Heart right ventricle (tissue), 16 donors: Measurements from ENCODE around the gene SPDYE4. TPM values are rescaled to one million over a fixed set of nuclear protein-coding genes. Genes with fewer than 3 reads are reported as not detected.

Experiments used
- ATAC-seq, 8 donors: fragments of 200-7000 bp; cut with Tn5 transposase; one replicate each; pipeline ENCODE4 v1.9.1; 2020; ENCODE audit warnings: mild to moderate bottlenecking in 8 of 8, moderate library complexity in 8 of 8, moderate number of reproducible peaks in 1 of 8
- DNase-seq, 2 donors: peaks; one replicate each; pipeline ENCODE4 v3.0.0-alpha.2; 2020
- H3K27ac ChIP-seq, 10 donors: fragments of 200-600 bp; sonication (generic) in 2 of 10; one replicate each; pipeline versions ENCODE4 v1.5.0 to v1.8.0; 2020 to 2022; ENCODE audit warnings: mild to moderate bottlenecking in 3 of 10
- H3K27me3 ChIP-seq, 7 donors: fragments of 200-600 bp; one replicate each; pipeline ENCODE4 v1.8.0; 2021 to 2022; ENCODE audit warnings: mild to moderate bottlenecking in 2 of 7
- H3K36me3 ChIP-seq, 9 donors: fragments of 200-600 bp; sonication (generic) in 1 of 9; one replicate each; pipeline versions ENCODE4 v1.5.0 to v1.8.0; 2020 to 2022; ENCODE audit warnings: mild to moderate bottlenecking in 2 of 9
- H3K4me1 ChIP-seq, 9 donors: fragments of 200-600 bp; sonication (generic) in 1 of 9; one replicate each; pipeline versions ENCODE4 v1.5.0 to v1.8.0; 2020 to 2022; ENCODE audit warnings: mild to moderate bottlenecking in 4 of 9
- H3K4me3 ChIP-seq, 10 donors: fragments of 200-600 bp; sonication (generic) in 2 of 10; one replicate each; pipeline versions ENCODE4 v1.5.0 to v1.8.0; 2020 to 2022; ENCODE audit warnings: mild to moderate bottlenecking in 7 of 10, moderate library complexity in 2 of 10
- H3K9me3 ChIP-seq, 11 donors: fragments of 200-600 bp in 10 of 11; sonication (generic) in 2 of 11; one replicate each; pipeline versions ENCODE4 v1.5.0 to v1.8.0; 2013 to 2022; ENCODE audit warnings: mild to moderate bottlenecking in 2 of 11, control low read depth in 1 of 11, moderate library complexity in 1 of 11
- WGBS, 2 donors: extraction: QIAGEN DNeasy Blood & Tissue Kit; methylation state at CpG; one replicate each; pipeline ENCODE4 v1.1.7; 2013; ENCODE audit warnings: inconsistent platforms in 1 of 2; 5-methylcytosine and 5-hydroxymethylcytosine counted together
- intact Hi-C, 10 donors: fragments of 100-400 bp; cut with DNase I; formaldehyde crosslinking; loops; one replicate each; pipeline versions ENCODE4 v1.11.1 to v1.14.2; 2022
- polyA plus RNA-seq, 2 donors: library from polyadenylated mRNA; stranded (reverse); fragments of 200-250 nt; gene quantifications; one replicate each; pipeline ENCODE4 v1.2.3, GENCODE V29; 2013
- total RNA-seq, 10 donors: library from RNA; stranded (reverse); fragmentation: NEBNext Ultra II Directional in 3 of 10; extraction: Animal tissue kit (Norgen Biotek cat#: 25700) in 3 of 10; gene quantifications; one replicate each; pipeline versions ENCODE4 v1.2.1 to v1.2.4, GENCODE V29; 2021 to 2023
- TF ChIP-seq, protein P1 (sequence below), 9 donors: fragments of 200-600 bp; sonication (generic) in 2 of 9; IDR thresholded peaks; one replicate each; pipeline versions ENCODE4 v1.5.0 to v1.8.0; 2021 to 2022; ENCODE audit warnings: antibody characterized with exemption in 9 of 9, mild to moderate bottlenecking in 5 of 9, moderate library complexity in 1 of 9
- donor health status: Arrhythmogenic right ventricular cardiomyopathy.
- donor health status: ischemic (EF 13 %, LVEDD 7.1; RV severe dilation, severe dysfunction).
- donor health status: healthy with polysubstance abuse.
- donor health status: DM: no; HTN: yes; CAD: no.
- donor health status: DM: no; HTN: no; CAD: no.
- donor health status: ischemic (EF 25% LVEDD 6.9; RV normal size, moderate dysfunction).
- donor health status: ischemic (EF 25% LVEDD 5.7; RV mildly dilated, moderate dysfunction).
- donor health status: healthy.
- donor health status: DM: yes; HTN: yes; CAD: no.
- donor health status: Ischemic cardiomyopathy.
- donor health status: ischemic (EF 35%, LVEDD 5.7; RV mildly dilated, moderate dysfunction).
- donor health status: nonischemic (EF 11% LVEDD 7.7; RV severe dilation, severe dysfunction).
- donor health status: DM: yes; HTN: yes; CAD: no.
- donor health status: PGD.
- donor health status: ischemic (EF 29% LVEDD 5.4; RV normal size, mild dysfunction).
- donor health status: nonischemic (EF 23%, LVEDD 6.1; RV moderate dilation, normal function).

The SPDYE4 gene
- total and polyA plus RNA-seq, 12 donors: not detected

- intact Hi-C loops: loop anchor here in 7 of 10 donors (1.0 to 10.0 kb wide), 5 partner anchors 38 to 375 kb away; no protein-coding TSS in a partner anchor
- TF ChIP-seq, protein P1, sequence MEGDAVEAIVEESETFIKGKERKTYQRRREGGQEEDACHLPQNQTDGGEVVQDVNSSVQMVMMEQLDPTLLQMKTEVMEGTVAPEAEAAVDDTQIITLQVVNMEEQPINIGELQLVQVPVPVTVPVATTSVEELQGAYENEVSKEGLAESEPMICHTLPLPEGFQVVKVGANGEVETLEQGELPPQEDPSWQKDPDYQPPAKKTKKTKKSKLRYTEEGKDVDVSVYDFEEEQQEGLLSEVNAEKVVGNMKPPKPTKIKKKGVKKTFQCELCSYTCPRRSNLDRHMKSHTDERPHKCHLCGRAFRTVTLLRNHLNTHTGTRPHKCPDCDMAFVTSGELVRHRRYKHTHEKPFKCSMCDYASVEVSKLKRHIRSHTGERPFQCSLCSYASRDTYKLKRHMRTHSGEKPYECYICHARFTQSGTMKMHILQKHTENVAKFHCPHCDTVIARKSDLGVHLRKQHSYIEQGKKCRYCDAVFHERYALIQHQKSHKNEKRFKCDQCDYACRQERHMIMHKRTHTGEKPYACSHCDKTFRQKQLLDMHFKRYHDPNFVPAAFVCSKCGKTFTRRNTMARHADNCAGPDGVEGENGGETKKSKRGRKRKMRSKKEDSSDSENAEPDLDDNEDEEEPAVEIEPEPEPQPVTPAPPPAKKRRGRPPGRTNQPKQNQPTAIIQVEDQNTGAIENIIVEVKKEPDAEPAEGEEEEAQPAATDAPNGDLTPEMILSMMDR (IDR thresholded peaks at IDR 0.05): peak; percentile 48 to 94 (median 88)
- WGBS, 2 donors: 28 to 30% methylated on average over 19 of the region's 19 CpGs
- H3K9me3 ChIP-seq: peaks cover 0 to 9% (median 0%) of the 10 kb centered on the region in 11 donors
- H3K27ac ChIP-seq: no peak overlapping the region
- ATAC-seq: peak; percentile 80 to 93 (median 89)
- no peaks in the 10 kb centered on the region for H3K27me3 ChIP-seq
- peak; percentile 80 to 83 for DNase-seq
- H3K4me3 ChIP-seq: no peak overlapping the region
- no peaks in the 10 kb centered on the region for H3K36me3 ChIP-seq
- peaks cover 0 to 20% (median 0%) of the 10 kb centered on the region in 9 donors for H3K4me1 ChIP-seq
Observed at GRCh38 chr17:8785547-8786413, 27.4 kb upstream of the SPDYE4 start.

GRCh38 chr17:8782176-8782575 lies 23.8 kb upstream of the SPDYE4 start:
- DNase-seq (no peak), ATAC-seq (no peak)
- H3K36me3 ChIP-seq: no peaks in the 10 kb centered on the region
- no peak overlapping the region for H3K27ac ChIP-seq
- H3K9me3 ChIP-seq: peaks cover 0 to 9% (median 0%) of the 10 kb centered on the region in 11 donors
- H3K4me3 ChIP-seq: no peak overlapping the region
- H3K4me1 ChIP-seq: peaks cover 0 to 29% (median 0%) of the 10 kb centered on the region in 9 donors
- TF ChIP-seq, protein P1 (IDR thresholded peaks at IDR 0.05): no peak
- H3K27me3 ChIP-seq: no peaks in the 10 kb centered on the region
- WGBS, 2 donors: 94% methylated on average over 1 of the region's 1 CpG
- intact Hi-C loops: loop anchor here in 4 of 10 donors (5.0 to 10.0 kb wide), 3 partner anchors 110 to 370 kb away; no protein-coding TSS in a partner anchor

GRCh38 chr17:8781776-8782175 lies 23.4 kb upstream of the SPDYE4 start:
- WGBS, 2 donors: 89 to 94% methylated on average over 4 of the region's 4 CpGs
- intact Hi-C loops: loop anchor here in 4 of 10 donors (5.0 to 10.0 kb wide), 3 partner anchors 111 to 369 kb away; no protein-coding TSS in a partner anchor
- Histone ChIP-seq H3K36me3 (no peaks in the 10 kb centered on the region), H3K4me1 (peaks cover 0 to 31% (median 0%) of the 10 kb centered on the region in 9 donors), H3K27me3 (no peaks in the 10 kb centered on the region), H3K4me3 (no peak overlapping the region), H3K27ac (no peak overlapping the region), H3K9me3 (peaks cover 0 to 9% (median 0%) of the 10 kb centered on the region in 11 donors)
- ATAC-seq (no peak), DNase-seq (no peak)
- TF ChIP-seq, protein P1 (IDR thresholded peaks at IDR 0.05): no peak

- intact Hi-C loops: no loop called here
- TF ChIP-seq, protein P1 (IDR thresholded peaks at IDR 0.05): no peak
- H3K9me3 ChIP-seq: peaks cover 0 to 12% (median 2%) of the 10 kb centered on the region in 11 donors
- H3K4me3 ChIP-seq: no peak overlapping the region
- peaks cover 0 to 7% (median 0%) of the 10 kb centered on the region in 7 donors for H3K27me3 ChIP-seq
- ATAC-seq (no peak), DNase-seq (no peak)
- H3K27ac ChIP-seq: no peak overlapping the region
- WGBS, 2 donors: 85 to 91% methylated on average over 1 of the region's 1 CpG
- peaks cover 0 to 32% (median 0%) of the 10 kb centered on the region in 9 donors for H3K4me1 ChIP-seq
- H3K36me3 ChIP-seq: no peaks in the 10 kb centered on the region
Observed at GRCh38 chr17:8776881-8777280, 18.5 kb upstream of the SPDYE4 start.
